HepG2 (cell line): Measurements from ENCODE around the gene BHLHE23. TPM values are rescaled to one million over a fixed set of nuclear protein-coding genes. Genes with fewer than 3 reads are reported as not detected.
A peak's percentile ranks its signal among the peaks of the same experiment; 100 is the strongest.

Experiments
- FOXK1 ChIP-seq: sonication (generic); formaldehyde crosslinking; IDR thresholded peaks from 2 replicates; pipeline ENCODE4 v1.4.0; 2020; ENCODE audit warnings: low read depth, missing genetic modification reagents, borderline replicate concordance
- GATA4 ChIP-seq: sonication (generic); IDR thresholded peaks from 2 replicates; pipeline ENCODE4 v1.6.1; 2016; ENCODE audit warnings: antibody characterized with exemption, low read depth, borderline replicate concordance
- GATAD2A ChIP-seq: IDR thresholded peaks from 2 replicates; pipeline ENCODE4 v1.6.1; 2016
- GTF3A ChIP-seq: sonication (generic); formaldehyde crosslinking; conservative IDR thresholded peaks from 2 replicates; pipeline ENCODE4 v1.4.0; 2020; ENCODE audit warnings: mild to moderate bottlenecking, missing genetic modification reagents
- HOXA5 ChIP-seq: sonication (generic); formaldehyde crosslinking; IDR thresholded peaks from 2 replicates; pipeline ENCODE4 v1.4.0; 2020; ENCODE audit warnings: missing genetic modification reagents
- IRF2 ChIP-seq: IDR thresholded peaks from 2 replicates; pipeline ENCODE4 v1.6.1; 2018; ENCODE audit warnings: missing genetic modification reagents, missing compliant biosample characterization
- KAT2B ChIP-seq: fragments of 150-350 bp; IDR thresholded peaks from 2 replicates; pipeline ENCODE4 v1.6.1; 2014; ENCODE audit warnings: low read depth, low read length, borderline replicate concordance
- RBAK ChIP-seq: sonication (generic); formaldehyde crosslinking; IDR thresholded peaks from 2 replicates; pipeline ENCODE4 v1.5.1; 2020; ENCODE audit warnings: mild to moderate bottlenecking, missing genetic modification reagents
- TP53 ChIP-seq: sonication (generic); formaldehyde crosslinking; conservative IDR thresholded peaks from 2 replicates; pipeline ENCODE4 v1.4.0; 2020; ENCODE audit warnings: missing genetic modification reagents
- ZNF34 ChIP-seq: sonication (generic); formaldehyde crosslinking; IDR thresholded peaks from 2 replicates; pipeline ENCODE4 v1.4.0; 2020; ENCODE audit warnings: mild to moderate bottlenecking, missing genetic modification reagents, borderline replicate concordance
- ZNF672 ChIP-seq: sonication (generic); formaldehyde crosslinking; IDR thresholded peaks from 2 replicates; pipeline ENCODE4 v1.8.1; 2022; ENCODE audit warnings: missing genetic modification reagents
- ZNF7 ChIP-seq: IDR thresholded peaks from 2 replicates; pipeline ENCODE4 v1.6.1; 2016; ENCODE audit warnings: missing biosample characterization, missing genetic modification reagents
- ZNF816 ChIP-seq: sonication (generic); formaldehyde crosslinking; IDR thresholded peaks from 2 replicates; pipeline ENCODE4 v1.8.0; 2022; ENCODE audit warnings: missing genetic modification reagents, mild to moderate bottlenecking, borderline replicate concordance
- ZNF850 ChIP-seq: sonication (generic); formaldehyde crosslinking; conservative IDR thresholded peaks from 2 replicates; pipeline ENCODE4 v1.9.0; 2021; ENCODE audit warnings: mild to moderate bottlenecking, missing genetic modification reagents
- ZNF878 ChIP-seq: sonication (generic); formaldehyde crosslinking; IDR thresholded peaks from 2 replicates; pipeline ENCODE4 v1.8.1; 2023; ENCODE audit warnings: mild to moderate bottlenecking, missing genetic modification reagents, moderate library complexity
- polyA plus RNA-seq, 8 experiments: library from polyadenylated mRNA; depleted of rRNA in 3 of 8; stranded (reverse) in 7 of 8; unstranded in 1 of 8; fragments of >200 nt; fragmentation: Illumina TruSeq in 4 of 8; extraction: Trizol in 4 of 8; gene quantifications; 2 replicates each; pipeline versions ENCODE4 v1.2.1 to v1.2.3, GENCODE V29; 2011 to 2016; ENCODE audit warnings: low read depth in 4 of 8, missing spikeins in 1 of 8, mixed read lengths in 1 of 8; ENCODE audit not compliant: insufficient read depth in 1 of 8
- total RNA-seq, 5 experiments: library from RNA; depleted of rRNA; stranded (reverse); fragments of >200 nt; fragmentation: Illumina TruSeq; extraction: Trizol; gene quantifications; 2 replicates each; pipeline ENCODE4 v1.2.3, GENCODE V29; 2016; ENCODE audit warnings: low read depth in 1 of 5
- TF ChIP-seq, protein P1 (sequence below), 2 experiments: fragments of 450-650 bp in 1 of 2; sonication (generic) in 1 of 2; formaldehyde crosslinking; IDR thresholded peaks; 2 replicates each; pipeline versions ENCODE4 v1.5.0 to v1.8.0; 2020 to 2022; ENCODE audit warnings: mild to moderate bottlenecking in 1 of 2, missing genetic modification reagents in 1 of 2
- TF ChIP-seq, protein P2 (sequence below): sonication (generic); formaldehyde crosslinking; IDR thresholded peaks from 2 replicates; pipeline ENCODE4 v1.8.0; 2022; ENCODE audit warnings: missing genetic modification reagents, mild to moderate bottlenecking, borderline replicate concordance
- TF ChIP-seq, protein P3 (sequence below): sonication (generic); formaldehyde crosslinking; IDR thresholded peaks from 2 replicates; pipeline ENCODE4 v1.5.0; 2020; ENCODE audit warnings: missing genetic modification reagents, mild to moderate bottlenecking, borderline replicate concordance
- TF ChIP-seq, protein P4 (sequence below): sonication (generic); formaldehyde crosslinking; IDR thresholded peaks from 2 replicates; pipeline ENCODE4 v1.4.0; 2020; ENCODE audit warnings: missing genetic modification reagents, borderline replicate concordance
- TF ChIP-seq, protein P5 (sequence below): sonication (generic); formaldehyde crosslinking; IDR thresholded peaks from 2 replicates; pipeline ENCODE4 v1.4.0; 2020; ENCODE audit warnings: missing genetic modification reagents

Gene BHLHE23
- total and polyA plus RNA-seq, 2 of the 13 experiments (the other 11 are each of a cell fraction or from before 2014, with no cell fraction given) = not detected

DNA sequence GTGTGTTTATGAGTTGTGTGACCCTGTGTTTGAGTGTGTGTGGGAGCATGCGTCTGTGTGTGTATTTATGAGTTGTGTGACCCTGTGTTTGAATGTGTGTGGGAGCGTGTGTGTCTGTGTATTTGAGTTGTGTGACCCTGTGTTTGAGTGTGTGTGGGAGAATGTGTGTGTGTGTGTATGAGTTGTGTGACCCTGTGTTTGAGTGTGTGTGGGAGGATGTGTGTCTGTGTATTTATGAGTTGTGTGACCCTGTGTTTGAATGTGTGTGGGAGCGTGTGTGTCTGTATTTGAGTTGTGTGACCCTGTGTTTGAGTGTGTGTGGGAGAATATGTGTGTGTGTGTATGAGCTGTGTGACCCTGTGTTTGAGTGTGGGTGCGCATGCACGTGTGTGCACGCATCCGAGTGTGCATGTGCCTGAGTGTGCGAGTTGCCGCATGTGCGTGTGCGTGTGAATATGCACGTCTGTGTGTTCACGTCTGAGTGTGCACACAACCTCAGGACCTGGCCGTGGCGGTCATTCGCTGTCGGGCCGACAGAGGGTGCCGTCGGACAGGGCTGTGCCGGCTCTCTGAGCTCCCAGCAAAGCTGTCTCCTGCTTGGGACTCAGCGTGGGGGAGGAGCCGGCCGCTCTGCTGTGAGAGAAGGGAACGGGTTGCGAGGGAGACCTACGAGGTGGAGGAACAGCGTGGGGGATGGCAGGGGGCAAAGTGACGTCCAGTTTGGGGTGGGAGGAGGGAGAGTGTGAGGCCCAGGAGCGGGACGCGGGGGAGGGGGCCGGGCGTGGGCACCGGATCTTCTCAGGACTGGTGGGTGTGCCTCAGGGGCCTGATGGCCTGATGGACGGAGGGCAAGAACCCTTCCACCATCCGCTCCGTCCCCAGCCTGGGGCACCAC is 34.6 kb downstream of the BHLHE23 start (continued):
- TF ChIP-seq, protein P1, sequence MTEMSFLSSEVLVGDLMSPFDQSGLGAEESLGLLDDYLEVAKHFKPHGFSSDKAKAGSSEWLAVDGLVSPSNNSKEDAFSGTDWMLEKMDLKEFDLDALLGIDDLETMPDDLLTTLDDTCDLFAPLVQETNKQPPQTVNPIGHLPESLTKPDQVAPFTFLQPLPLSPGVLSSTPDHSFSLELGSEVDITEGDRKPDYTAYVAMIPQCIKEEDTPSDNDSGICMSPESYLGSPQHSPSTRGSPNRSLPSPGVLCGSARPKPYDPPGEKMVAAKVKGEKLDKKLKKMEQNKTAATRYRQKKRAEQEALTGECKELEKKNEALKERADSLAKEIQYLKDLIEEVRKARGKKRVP (CRISPR knock-in tag; IDR thresholded peaks at IDR 0.05) = no peak
- no peak for TF ChIP-seq ZNF34 (CRISPR knock-in tag)
- TF ChIP-seq, protein P2, sequence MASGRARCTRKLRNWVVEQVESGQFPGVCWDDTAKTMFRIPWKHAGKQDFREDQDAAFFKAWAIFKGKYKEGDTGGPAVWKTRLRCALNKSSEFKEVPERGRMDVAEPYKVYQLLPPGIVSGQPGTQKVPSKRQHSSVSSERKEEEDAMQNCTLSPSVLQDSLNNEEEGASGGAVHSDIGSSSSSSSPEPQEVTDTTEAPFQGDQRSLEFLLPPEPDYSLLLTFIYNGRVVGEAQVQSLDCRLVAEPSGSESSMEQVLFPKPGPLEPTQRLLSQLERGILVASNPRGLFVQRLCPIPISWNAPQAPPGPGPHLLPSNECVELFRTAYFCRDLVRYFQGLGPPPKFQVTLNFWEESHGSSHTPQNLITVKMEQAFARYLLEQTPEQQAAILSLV = peak; percentile 80
- no peak for TF ChIP-seq HOXA5 (CRISPR knock-in tag)
- TF ChIP-seq FOXK1 (CRISPR knock-in tag) = peak; percentile 70; the same call in 1 of the 2 replicates
- TF ChIP-seq, protein P3, sequence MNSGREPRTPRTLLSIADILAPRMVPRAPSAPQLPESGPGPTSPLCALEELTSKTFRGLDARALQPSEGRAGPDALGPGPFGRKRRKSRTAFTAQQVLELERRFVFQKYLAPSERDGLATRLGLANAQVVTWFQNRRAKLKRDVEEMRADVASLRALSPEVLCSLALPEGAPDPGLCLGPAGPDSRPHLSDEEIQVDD (CRISPR knock-in tag) = peak; percentile 80; the same call in 1 of the 2 replicates
- TF ChIP-seq GATA4 = no peak
- no peak for TF ChIP-seq GTF3A (CRISPR knock-in tag)
- peak; percentile 79 for TF ChIP-seq IRF2 (CRISPR knock-in tag)
- TF ChIP-seq ZNF816 = no peak
- TF ChIP-seq, protein P4, sequence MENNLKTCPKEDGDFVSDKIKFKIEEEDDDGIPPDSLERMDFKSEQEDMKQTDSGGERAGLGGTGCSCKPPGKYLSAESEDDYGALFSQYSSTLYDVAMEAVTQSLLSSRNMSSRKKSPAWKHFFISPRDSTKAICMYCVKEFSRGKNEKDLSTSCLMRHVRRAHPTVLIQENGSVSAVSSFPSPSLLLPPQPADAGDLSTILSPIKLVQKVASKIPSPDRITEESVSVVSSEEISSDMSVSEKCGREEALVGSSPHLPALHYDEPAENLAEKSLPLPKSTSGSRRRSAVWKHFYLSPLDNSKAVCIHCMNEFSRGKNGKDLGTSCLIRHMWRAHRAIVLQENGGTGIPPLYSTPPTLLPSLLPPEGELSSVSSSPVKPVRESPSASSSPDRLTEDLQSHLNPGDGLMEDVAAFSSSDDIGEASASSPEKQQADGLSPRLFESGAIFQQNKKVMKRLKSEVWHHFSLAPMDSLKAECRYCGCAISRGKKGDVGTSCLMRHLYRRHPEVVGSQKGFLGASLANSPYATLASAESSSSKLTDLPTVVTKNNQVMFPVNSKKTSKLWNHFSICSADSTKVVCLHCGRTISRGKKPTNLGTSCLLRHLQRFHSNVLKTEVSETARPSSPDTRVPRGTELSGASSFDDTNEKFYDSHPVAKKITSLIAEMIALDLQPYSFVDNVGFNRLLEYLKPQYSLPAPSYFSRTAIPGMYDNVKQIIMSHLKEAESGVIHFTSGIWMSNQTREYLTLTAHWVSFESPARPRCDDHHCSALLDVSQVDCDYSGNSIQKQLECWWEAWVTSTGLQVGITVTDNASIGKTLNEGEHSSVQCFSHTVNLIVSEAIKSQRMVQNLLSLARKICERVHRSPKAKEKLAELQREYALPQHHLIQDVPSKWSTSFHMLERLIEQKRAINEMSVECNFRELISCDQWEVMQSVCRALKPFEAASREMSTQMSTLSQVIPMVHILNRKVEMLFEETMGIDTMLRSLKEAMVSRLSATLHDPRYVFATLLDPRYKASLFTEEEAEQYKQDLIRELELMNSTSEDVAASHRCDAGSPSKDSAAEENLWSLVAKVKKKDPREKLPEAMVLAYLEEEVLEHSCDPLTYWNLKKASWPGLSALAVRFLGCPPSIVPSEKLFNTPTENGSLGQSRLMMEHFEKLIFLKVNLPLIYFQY (CRISPR knock-in tag) = no peak
- peak; percentile 76 for TF ChIP-seq GATAD2A (CRISPR knock-in tag)
- TF ChIP-seq ZNF850 (CRISPR knock-in tag) = no peak
- TF ChIP-seq ZNF7 (CRISPR knock-in tag) = no peak
- no peak for TF ChIP-seq KAT2B
- 0 out of 2 replicates have a peak, but pooled peaks have one; percentile 72 for TF ChIP-seq ZNF672 (CRISPR knock-in tag)
- no peak for TF ChIP-seq ZNF878
- TF ChIP-seq, protein P5, sequence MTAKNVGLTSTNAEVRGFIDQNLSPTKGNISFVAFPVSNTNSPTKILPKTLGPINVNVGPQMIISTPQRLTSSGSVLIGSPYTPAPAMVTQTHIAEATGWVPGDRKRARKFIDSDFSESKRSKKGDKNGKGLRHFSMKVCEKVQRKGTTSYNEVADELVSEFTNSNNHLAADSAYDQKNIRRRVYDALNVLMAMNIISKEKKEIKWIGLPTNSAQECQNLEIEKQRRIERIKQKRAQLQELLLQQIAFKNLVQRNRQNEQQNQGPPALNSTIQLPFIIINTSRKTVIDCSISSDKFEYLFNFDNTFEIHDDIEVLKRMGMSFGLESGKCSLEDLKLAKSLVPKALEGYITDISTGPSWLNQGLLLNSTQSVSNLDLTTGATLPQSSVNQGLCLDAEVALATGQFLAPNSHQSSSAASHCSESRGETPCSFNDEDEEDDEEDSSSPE (CRISPR knock-in tag) = no peak
- TF ChIP-seq RBAK = peak; percentile 12; the same call in 1 of the 2 replicates
- no peak for TF ChIP-seq TP53 (CRISPR knock-in tag)
